GM12892 (cell line): ENCODE results near the gene ATF7.

Source experiments
- POLR2A ChIP-seq: IDR thresholded peaks from 2 replicates; pipeline ENCODE4 v1.6.1; 2011; ENCODE audit warnings: low read depth, low read length, control low read depth
- TAF1 ChIP-seq: IDR thresholded peaks from 2 replicates; pipeline ENCODE4 v1.6.1; 2011; ENCODE audit warnings: low read depth, mild to moderate bottlenecking, control low read depth, low read length, borderline replicate concordance

DNA sequence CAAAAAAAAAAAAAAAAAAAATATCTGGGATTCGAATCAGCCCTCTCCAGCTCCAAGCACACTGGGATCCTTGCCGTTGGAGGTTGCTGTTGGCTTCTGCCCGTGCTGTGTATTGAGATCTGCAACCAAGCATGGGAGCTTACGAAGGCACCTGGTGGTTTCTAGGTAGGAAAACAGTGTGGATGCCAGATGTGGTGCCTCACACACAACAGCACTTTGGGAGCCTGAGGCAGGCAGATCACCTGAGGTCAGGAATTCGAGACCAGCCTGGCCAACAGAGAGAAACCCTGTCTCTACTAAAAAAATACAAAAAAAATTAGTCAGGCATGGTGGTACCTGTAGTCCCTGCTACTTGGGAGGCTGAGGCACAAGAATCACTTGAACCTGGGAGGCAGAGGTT is 47.4 kb downstream of the ATF7 start:
- no peak for TF ChIP-seq POLR2A
- TF ChIP-seq TAF1 = no peak
